H1 (cell line): ENCODE measurements around the gene EEPD1. TPM values are rescaled to one million over a fixed set of nuclear protein-coding genes. Genes with fewer than 3 reads are reported as not detected.

ENCODE experiments used
- CTCF ChIA-PET: fragments of 300-600 bp; sonication (Branson Sonifier 250); formaldehyde crosslinking; loops from one replicate; lab custom pipeline; 2021; ENCODE audit not compliant: partially characterized antibody; lab: Charles Lee
- POLR2A ChIA-PET: fragments of 300-600 bp; sonication (Branson Sonifier 250); formaldehyde crosslinking; loops from one replicate; lab custom pipeline; 2021; ENCODE audit warnings: inconsistent platforms; ENCODE audit not compliant: partially characterized antibody; lab: Charles Lee
- DNase-seq, 2 experiments: peaks; one replicate each; pipeline versions ENCODE4 v3.0.0 to v3.0.0-alpha.2; 2010 to 2022; ENCODE audit warnings: low spot score in 2 of 2, low read depth in 1 of 2, mixed read lengths in 1 of 2
- FAIRE-seq: peaks from 2 replicates; lab custom pipeline; 2011; peaks lifted over from hg19 to GRCh38; lab: Jason Lieb, UNC
- H2AFZ ChIP-seq: 2 replicates; pipeline ENCODE4 v1.8.1; 2012; ENCODE audit warnings: low read length, inconsistent platforms
- H2AK5ac ChIP-seq: 2 replicates; pipeline ENCODE4 v1.6.1; 2013; ENCODE audit warnings: low read depth, low read length
- H2BK120ac ChIP-seq: replicated peaks from 2 replicates; pipeline ENCODE3; 2013; ENCODE audit warnings: low read depth, low read length, inconsistent platforms
- H2BK12ac ChIP-seq: 2 replicates; pipeline ENCODE4 v1.6.1; 2013; ENCODE audit warnings: low read depth, low read length
- H2BK15ac ChIP-seq: 2 replicates; pipeline ENCODE4 v1.6.1; 2013; ENCODE audit warnings: low read length
- H2BK20ac ChIP-seq: 2 replicates; pipeline ENCODE4 v1.6.1; 2013; ENCODE audit warnings: low read length
- H2BK5ac ChIP-seq: 2 replicates; pipeline ENCODE4 v1.6.1; 2013; ENCODE audit warnings: low read depth, low read length
- H3K14ac ChIP-seq: 2 replicates; pipeline ENCODE4 v1.6.1; 2013; ENCODE audit warnings: inconsistent platforms; ENCODE audit not compliant: insufficient read length
- H3K18ac ChIP-seq: 2 replicates; pipeline ENCODE4 v1.6.1; 2013; ENCODE audit warnings: low read length; ENCODE audit errors: extremely low read depth
- H3K23ac ChIP-seq: 2 replicates; pipeline ENCODE4 v1.6.1; 2013; ENCODE audit warnings: inconsistent platforms; ENCODE audit not compliant: insufficient read length
- H3K23me2 ChIP-seq: 2 replicates; pipeline ENCODE4 v1.6.1; 2013; ENCODE audit warnings: low read depth, low read length
- H3K27ac ChIP-seq: 2 replicates; pipeline ENCODE4 v1.6.1; 2011; ENCODE audit warnings: low read depth, low read length, inconsistent platforms
- H3K27me3 ChIP-seq, 4 experiments: replicated peaks in 1 of 4; 1 replicate in 1 of 4; 2 replicates in 3 of 4; pipeline versions ENCODE4 v1.6.1 to v1.8.1; 2011 to 2013; ENCODE audit warnings: low read length in 3 of 4, mild to moderate bottlenecking in 3 of 4, inconsistent platforms in 2 of 4, mixed read lengths in 2 of 4, moderate library complexity in 1 of 4; ENCODE audit not compliant: control insufficient read depth in 3 of 4, insufficient read depth in 3 of 4; ENCODE audit errors: extremely low read depth in 1 of 4
- H3K36me3 ChIP-seq, 4 experiments: 2 replicates each; pipeline versions ENCODE4 v1.6.1 to v1.8.1; 2011 to 2013; ENCODE audit warnings: mild to moderate bottlenecking in 4 of 4, low read length in 3 of 4, moderate library complexity in 2 of 4, control low read depth in 1 of 4, inconsistent platforms in 1 of 4; ENCODE audit not compliant: insufficient read depth in 4 of 4, control insufficient read depth in 2 of 4
- H3K4ac ChIP-seq: replicated peaks from 2 replicates; pipeline ENCODE3; 2013; ENCODE audit warnings: low read length, low read depth, mixed read lengths, inconsistent platforms; ENCODE audit not compliant: insufficient read length
- H3K4me1 ChIP-seq, 4 experiments: replicated peaks in 1 of 4; 1 replicate in 1 of 4; 2 replicates in 3 of 4; pipeline versions ENCODE4 v1.6.1 to v1.8.1; 2011 to 2013; ENCODE audit warnings: low read length in 3 of 4, inconsistent platforms in 2 of 4, mixed read lengths in 1 of 4; ENCODE audit not compliant: insufficient read depth in 4 of 4, control insufficient read depth in 3 of 4
- H3K4me2 ChIP-seq, 2 experiments: 2 replicates each; pipeline versions ENCODE4 v1.6.1 to v1.8.1; 2011 to 2013; ENCODE audit warnings: low read depth in 2 of 2, low read length in 2 of 2, control low read depth in 1 of 2, inconsistent platforms in 1 of 2, mild to moderate bottlenecking in 1 of 2; ENCODE audit not compliant: insufficient read depth in 1 of 2
- H3K4me3 ChIP-seq, 4 experiments: fragments of 200-600, 300-600 bp in 1 of 4; sonication (generic), shearing (Covaris generic), sonication (Bioruptor Twin) in 1 of 4; 2 replicates each; pipeline versions ENCODE4 v1.5.1 to v1.8.1; 2011 to 2016; ENCODE audit warnings: low read length in 4 of 4, low read depth in 3 of 4, control low read depth in 2 of 4, inconsistent platforms in 2 of 4, mild to moderate bottlenecking in 2 of 4, mixed read lengths in 1 of 4, moderate library complexity in 1 of 4; ENCODE audit not compliant: insufficient read depth in 2 of 4; ENCODE audit errors: extremely low read depth in 1 of 4
- H3K56ac ChIP-seq: replicated peaks from 2 replicates; pipeline ENCODE3; 2013; ENCODE audit warnings: low read depth, mild to moderate bottlenecking, mixed read lengths, low read length, inconsistent platforms; ENCODE audit not compliant: insufficient read length
- H3K79me1 ChIP-seq: 2 replicates; pipeline ENCODE4 v1.6.1; 2013; ENCODE audit warnings: low read depth, low read length, control low read depth
- H3K79me2 ChIP-seq, 2 experiments: 2 replicates each; pipeline versions ENCODE4 v1.6.1 to v1.8.1; 2012 to 2013; ENCODE audit warnings: low read length in 2 of 2, mild to moderate bottlenecking in 2 of 2, inconsistent platforms in 1 of 2; ENCODE audit not compliant: insufficient read depth in 2 of 2, control insufficient read depth in 1 of 2
- H3K9ac ChIP-seq, 4 experiments: replicated peaks in 1 of 4; 1 replicate in 1 of 4; 2 replicates in 3 of 4; pipeline versions ENCODE4 v1.6.1 to v1.8.1; 2011 to 2013; ENCODE audit warnings: low read depth in 3 of 4, low read length in 3 of 4, control low read depth in 2 of 4, mild to moderate bottlenecking in 2 of 4, moderate library complexity in 2 of 4, inconsistent platforms in 1 of 4; ENCODE audit errors: extremely low read depth in 1 of 4
- H3K9me3 ChIP-seq, 2 experiments: 2 replicates each; pipeline versions ENCODE4 v1.6.1 to v1.8.1; 2012 to 2013; ENCODE audit warnings: mild to moderate bottlenecking in 2 of 2, moderate library complexity in 2 of 2, control low read depth in 1 of 2, inconsistent platforms in 1 of 2, low read depth in 1 of 2, low read length in 1 of 2, mixed read lengths in 1 of 2; ENCODE audit not compliant: insufficient read depth in 2 of 2
- H4K20me1 ChIP-seq, 2 experiments: replicated peaks in 1 of 2; 2 replicates each; pipeline versions ENCODE3 to v1.8.1; 2011 to 2013; ENCODE audit warnings: inconsistent platforms in 2 of 2, low read length in 2 of 2, mild to moderate bottlenecking in 1 of 2; ENCODE audit not compliant: insufficient read depth in 2 of 2, control insufficient read depth in 1 of 2
- H4K5ac ChIP-seq: 2 replicates; pipeline ENCODE4 v1.6.1; 2013; ENCODE audit warnings: low read length, low read depth, mixed read lengths, inconsistent platforms; ENCODE audit not compliant: insufficient read length
- H4K8ac ChIP-seq: 2 replicates; pipeline ENCODE4 v1.8.0; 2013; ENCODE audit warnings: mild to moderate bottlenecking, moderate library complexity, low read length, inconsistent platforms; ENCODE audit not compliant: insufficient read depth; ENCODE audit errors: extremely low read depth
- H4K91ac ChIP-seq: replicated peaks from 2 replicates; pipeline ENCODE3; 2013; ENCODE audit warnings: low read length, mixed read lengths, inconsistent platforms; ENCODE audit not compliant: insufficient read length
- CEBPB ChIP-seq: IDR thresholded peaks from 2 replicates; pipeline ENCODE4 v1.6.1; 2012; ENCODE audit warnings: low read depth, low read length
- TEAD4 ChIP-seq: IDR thresholded peaks from 2 replicates; pipeline ENCODE4 v1.6.1; 2012; ENCODE audit warnings: low read depth, low read length, inconsistent platforms, mixed read lengths
- WGBS, 2 experiments: shearing (Covaris generic) in 1 of 2; methylation state at CpG; one replicate each; pipeline versions ENCODE4 v1.1.6 to v1.1.7; 2013 to 2015; ENCODE audit warnings: low lambda C conversion rate in 2 of 2, mixed read lengths in 2 of 2, inconsistent platforms in 1 of 2, low coverage in 1 of 2, missing lambda C conversion rate in 1 of 2; ENCODE audit not compliant: insufficient replicate concordance in 2 of 2, insufficient coverage in 1 of 2, insufficient read length in 1 of 2; ENCODE audit errors: extremely low coverage in 1 of 2, missing lambda C conversion rate in 1 of 2; 5-methylcytosine and 5-hydroxymethylcytosine counted together
- polyA plus RNA-seq, 7 experiments: library from polyadenylated mRNA; depleted of rRNA in 3 of 7; stranded (reverse) in 5 of 7; unstranded in 2 of 7; fragments of >200 nt in 5 of 7; fragments of 200-250 nt in 2 of 7; gene quantifications; 1 replicate in 5 of 7; 2 replicates in 1 of 7; 4 replicates in 1 of 7; pipeline versions ENCODE4 v1.2.1 to v1.2.3, GENCODE V29; 2011 to 2013; ENCODE audit warnings: missing spikeins in 2 of 7, mixed read lengths in 2 of 7
- total RNA-seq: library from RNA; stranded (reverse); fragmentation: NEBNext Ultra II Directional; extraction: Animal tissue kit (Norgen Biotek cat#: 25700); gene quantifications from 2 replicates; pipeline ENCODE4 v1.2.1, GENCODE V29; 2021
- TF ChIP-seq, protein P1 (sequence below): IDR thresholded peaks from 2 replicates; pipeline ENCODE4 v1.6.1; 2012; ENCODE audit warnings: inconsistent platforms

EEPD1 gene
- total and polyA plus RNA-seq, 2 of the 8 experiments (the other 6 are each of a cell fraction or from before 2014, with no cell fraction given): 3.1 to 7.8 TPM

DNA sequence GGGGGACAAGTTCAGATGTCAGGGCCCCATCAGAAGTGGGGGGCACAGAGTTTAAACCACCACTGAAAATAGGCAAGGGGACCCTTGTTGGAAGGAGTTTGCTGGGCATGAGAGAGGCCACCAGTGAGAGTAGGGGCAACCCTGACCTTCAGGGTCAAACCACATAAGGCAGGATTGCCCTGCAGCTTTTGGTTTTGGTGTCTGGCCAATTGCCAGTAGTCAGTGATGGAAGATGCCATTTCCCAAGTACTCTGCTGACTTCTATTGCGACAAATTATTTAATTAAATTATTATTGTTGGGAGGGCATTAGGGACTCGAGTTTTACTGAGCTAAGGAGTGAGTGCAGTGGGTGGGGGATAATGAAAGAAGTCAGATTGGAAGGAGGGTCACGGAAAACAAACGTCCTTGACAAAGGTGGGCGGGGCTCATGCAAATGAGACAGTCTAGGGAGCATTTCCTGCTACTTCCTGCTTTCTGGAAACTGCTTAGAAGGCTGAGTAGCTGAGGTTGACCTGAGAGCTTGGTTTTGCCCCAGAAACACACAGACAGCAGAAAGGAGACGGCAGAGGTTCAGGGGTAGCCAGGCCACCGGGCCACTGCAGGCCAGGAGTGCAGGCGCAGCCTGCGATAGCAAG is 162.4 kb downstream of the EEPD1 start:
- Histone ChIP-seq H3K4me3 (no peak overlapping the region), H2AFZ (no peak overlapping the region), H3K9ac (no peak overlapping the region), H2BK120ac (no peak overlapping the region), H4K8ac (no peak overlapping the region; the same call in 1 of the 2 replicates), H3K27me3 (no peaks in the 10 kb centered on the region), H3K4ac (no peak overlapping the region), H3K4me2 (no peak overlapping the region), H3K23me2 (no peaks in the 10 kb centered on the region), H3K4me1 (peaks cover 0 to 3% (median 0%) of the 10 kb centered on the region in 4 experiments; a peak in 3 of 7 replicates), H3K36me3 (no peaks in the 10 kb centered on the region), H3K18ac (no peak overlapping the region), H3K79me2 (no peaks in the 10 kb centered on the region), H2BK15ac (no peak overlapping the region), H2AK5ac (no peak overlapping the region), H2BK12ac (peak overlapping the region; percentile 71; the same call in 1 of the 2 replicates), H3K27ac (no peak overlapping the region), H2BK5ac (peak overlapping the region; percentile 28; the same call in 1 of the 2 replicates), H3K14ac (no peak overlapping the region), H2BK20ac (no peak overlapping the region), H3K79me1 (no peaks in the 10 kb centered on the region), H3K9me3 (no peaks in the 10 kb centered on the region), H3K23ac (no peak overlapping the region), H4K91ac (peak overlapping the region; percentile 9), H3K56ac (no peak overlapping the region), H4K5ac (no peak overlapping the region), H4K20me1 (no peaks in the 10 kb centered on the region)
- WGBS, 2 experiments: 67% methylated on average over 9 of the region's 9 CpGs; no CpG with 5 or more reads in 1 of the 2 experiments
- FAIRE-seq (peak; percentile 58), DNase-seq (no peak)
- ChIA-PET POLR2A (no interaction called here), CTCF (interaction anchor here (0.6 to 11.1 kb wide), 12 partner anchors 9 to 823 kb away, joined by 3 to 80 read pairs (median 3); a partner anchor contains a TSS)
- no peak for TF ChIP-seq TEAD4
- TF ChIP-seq, protein P1, sequence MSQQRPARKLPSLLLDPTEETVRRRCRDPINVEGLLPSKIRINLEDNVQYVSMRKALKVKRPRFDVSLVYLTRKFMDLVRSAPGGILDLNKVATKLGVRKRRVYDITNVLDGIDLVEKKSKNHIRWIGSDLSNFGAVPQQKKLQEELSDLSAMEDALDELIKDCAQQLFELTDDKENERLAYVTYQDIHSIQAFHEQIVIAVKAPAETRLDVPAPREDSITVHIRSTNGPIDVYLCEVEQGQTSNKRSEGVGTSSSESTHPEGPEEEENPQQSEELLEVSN: no peak
- TF ChIP-seq CEBPB: no peak
